CD4-positive, alpha-beta T cell treated with Interleukin-6 at 100 ng/mL for 8 hours (primary cell): ENCODE results near the gene CDH4.

ENCODE experiments used
- DNase-seq: peaks from one replicate; pipeline ENCODE4 v3.0.0-alpha.2; 2020; ENCODE audit warnings: mixed read lengths, low spot score

The CDH4 gene

GRCh38 chr20:61919675-61920365 is 667.8 kb downstream of the CDH4 start:
- DNase-seq = no peak

GRCh38 chr20:61922411-61922810 is 670.4 kb downstream of the CDH4 start:
- no peak for DNase-seq

- DNase-seq = no peak
Measured at GRCh38 chr20:61922936-61923335, 670.9 kb downstream of the CDH4 start.

- no peak for DNase-seq
Measured at GRCh38 chr20:61923371-61924166, 671.5 kb downstream of the CDH4 start.

- DNase-seq = no peak
Measured at GRCh38 chr20:61924211-61924857, 672.3 kb downstream of the CDH4 start.

GRCh38 chr20:61924858-61925554 is 672.9 kb downstream of the CDH4 start:
- no peak for DNase-seq

GRCh38 chr20:61925555-61926252 is 673.6 kb downstream of the CDH4 start:
- DNase-seq = no peak

- no peak for DNase-seq
Measured at GRCh38 chr20:61926253-61926613, 674.2 kb downstream of the CDH4 start.

GRCh38 chr20:61926796-61927192 is 674.7 kb downstream of the CDH4 start:
- DNase-seq = no peak

GRCh38 chr20:61927193-61927825 is 675.2 kb downstream of the CDH4 start:
- no peak for DNase-seq

GRCh38 chr20:61927826-61928541 is 675.9 kb downstream of the CDH4 start:
- DNase-seq = no peak

GRCh38 chr20:61929561-61929960 is 677.5 kb downstream of the CDH4 start:
- no peak for DNase-seq

- DNase-seq = no peak
Measured at GRCh38 chr20:61929971-61930666, 678.1 kb downstream of the CDH4 start.

GRCh38 chr20:61930776-61931475 is 678.9 kb downstream of the CDH4 start:
- DNase-seq = no peak

GRCh38 chr20:61931476-61932198 is 679.6 kb downstream of the CDH4 start:
- DNase-seq = no peak

GRCh38 chr20:61932199-61932592 is 680.1 kb downstream of the CDH4 start:
- DNase-seq = no peak

GRCh38 chr20:61932711-61933480 is 680.8 kb downstream of the CDH4 start:
- no peak for DNase-seq

GRCh38 chr20:61933481-61933950 is 681.5 kb downstream of the CDH4 start:
- no peak for DNase-seq
